ENCODE measurements around the gene SCYL3.
"Not testable (repeated sequence)": the region's sequence is repeated elsewhere in the genome, so short reads cannot be mapped to it uniquely, and the experiment has no call there.

Gene SCYL3

GRCh38 chr1:169893645-169894423 lies at the start of gene SCYL3:
Gene SCYL3 (minus strand): TSS chr1:169893896. CDS start chr1:169888840, 5,056 bp downstream.
- DNase-seq (ENCODE audit: low read depth, low spot score), result peak; percentile 93

GRCh38 chr1:169941982-169942830 lies 48.5 kb upstream of the SCYL3 start:
- DNase-seq (ENCODE audit: low read depth, low spot score), result no peak

GRCh38 chr1:169933984-169934725 lies 40.5 kb upstream of the SCYL3 start:
- no peak for DNase-seq (ENCODE audit: low read depth, low spot score)

DNA sequence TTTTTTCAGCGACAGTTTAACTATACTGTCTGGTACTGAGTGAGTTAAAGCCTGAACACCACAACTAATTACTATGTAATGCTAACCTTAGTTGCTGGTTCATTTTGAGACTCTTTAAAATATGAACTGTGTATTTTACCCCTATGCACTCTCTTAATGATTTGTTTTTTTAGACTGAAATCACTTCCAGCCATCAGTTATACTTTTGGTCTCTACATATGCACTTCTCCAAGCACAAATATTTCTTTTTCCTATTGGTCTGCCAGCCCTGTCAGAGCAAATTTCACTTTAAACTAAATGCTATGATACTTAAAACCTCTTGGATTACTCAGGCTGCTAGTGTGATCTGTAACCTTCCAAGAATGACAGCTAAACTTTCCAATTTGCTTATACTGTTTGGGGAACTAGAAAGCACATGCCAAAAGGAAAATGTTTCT lies 38.1 kb upstream of the SCYL3 start:
- no peak for DNase-seq (ENCODE audit: low read depth, low spot score)

DNA sequence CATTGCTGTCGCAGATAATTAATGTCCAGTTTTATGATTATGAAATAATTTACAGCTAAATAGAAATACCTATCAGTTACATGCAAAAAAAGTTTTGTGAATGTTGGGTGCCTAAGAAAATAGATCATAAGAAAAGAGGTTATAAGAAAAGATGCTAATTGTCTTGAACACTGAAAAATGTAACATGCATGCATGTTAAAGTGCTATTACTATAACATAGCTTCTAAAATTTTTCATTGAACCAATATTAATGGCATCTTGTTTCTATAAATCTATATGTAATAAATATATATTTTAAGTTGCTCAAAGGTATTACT lies 35.5 kb upstream of the SCYL3 start:
- DNase-seq (ENCODE audit: low read depth, low spot score), result no peak

GRCh38 chr1:169928438-169929209 lies 34.9 kb upstream of the SCYL3 start:
- no peak for DNase-seq (ENCODE audit: low read depth, low spot score)

GRCh38 chr1:169925505-169926482 lies 32.1 kb upstream of the SCYL3 start:
- no peak for DNase-seq (ENCODE audit: low read depth, low spot score)

DNA sequence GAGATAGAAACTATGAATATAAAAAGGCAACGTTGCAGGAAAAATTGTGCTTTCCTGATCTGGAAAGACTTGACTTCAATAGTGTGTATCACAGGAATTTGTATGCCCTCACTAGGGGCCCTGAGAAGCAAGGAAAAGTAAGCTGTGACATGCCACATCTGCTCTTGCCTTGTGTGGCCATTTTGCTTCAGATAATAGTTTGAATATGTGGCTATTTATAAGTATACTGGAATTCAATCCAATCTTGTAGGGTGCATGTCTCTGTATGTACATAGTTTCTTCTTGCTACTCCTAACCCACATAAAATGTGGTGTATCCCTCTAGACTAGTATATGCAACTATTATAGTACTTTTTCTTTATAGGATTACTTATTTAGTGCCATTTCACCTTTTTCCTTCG lies 31.1 kb upstream of the SCYL3 start:
- DNase-seq (ENCODE audit: low read depth, low spot score), result no peak

GRCh38 chr1:169924063-169924462 lies 30.4 kb upstream of the SCYL3 start:
- DNase-seq (ENCODE audit: low read depth, low spot score), result no peak

GRCh38 chr1:169921080-169921479 lies 27.4 kb upstream of the SCYL3 start:
- DNase-seq (ENCODE audit: low read depth, low spot score), result no peak

GRCh38 chr1:169918927-169919326 lies 25.2 kb upstream of the SCYL3 start:
- no peak for DNase-seq (ENCODE audit: low read depth, low spot score)

DNA sequence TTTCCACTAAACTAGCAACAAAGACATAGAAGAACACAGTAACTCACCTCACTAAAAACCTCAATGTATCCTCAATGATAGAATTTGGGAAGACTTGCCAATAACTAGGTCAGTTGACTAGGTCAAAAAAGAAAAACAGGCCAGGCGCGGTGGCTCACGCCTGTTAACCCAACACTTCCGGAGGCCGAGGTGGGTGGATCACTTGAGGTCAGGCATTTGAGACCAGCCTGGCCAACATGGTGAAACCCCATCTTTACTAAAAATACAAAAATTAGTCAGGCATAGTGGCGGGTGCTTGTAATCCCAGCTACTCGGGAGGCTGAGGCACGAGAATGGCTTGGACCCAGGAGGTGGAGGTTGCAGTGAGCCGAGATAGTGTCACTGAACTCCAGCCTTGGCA lies 24.5 kb upstream of the SCYL3 start:
- not testable (repeated sequence) for DNase-seq (ENCODE audit: low read depth, low spot score)

GRCh38 chr1:169915150-169915549 lies 21.5 kb upstream of the SCYL3 start:
- DNase-seq (ENCODE audit: low read depth, low spot score), result no peak

- DNase-seq (ENCODE audit: low read depth, low spot score), result no peak
Measured at GRCh38 chr1:169914531-169914930, 20.8 kb upstream of the SCYL3 start.

DNA sequence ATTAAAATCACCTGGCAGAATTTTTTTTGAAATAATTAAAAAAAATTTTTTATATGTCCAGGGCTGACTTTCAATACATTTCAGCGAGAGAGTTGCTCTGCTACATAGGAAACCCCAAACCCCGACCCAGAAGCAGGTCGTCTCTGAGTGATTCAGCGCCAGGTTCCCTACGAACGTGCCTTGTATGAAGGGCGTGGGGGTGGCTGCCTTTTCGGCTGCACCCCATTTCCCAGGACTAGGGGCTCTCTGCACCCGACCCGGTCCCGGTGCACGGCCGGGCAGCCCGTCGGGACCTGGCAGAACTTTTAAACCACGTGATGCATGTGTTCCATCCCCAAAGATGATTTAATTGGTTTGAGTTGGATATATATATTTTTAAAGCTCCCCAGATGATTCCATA lies 15.8 kb upstream of the SCYL3 start:
- no peak for DNase-seq (ENCODE audit: low read depth, low spot score)

- no peak for DNase-seq (ENCODE audit: low read depth, low spot score)
Measured at GRCh38 chr1:169906938-169907337, 13.2 kb upstream of the SCYL3 start.

DNA sequence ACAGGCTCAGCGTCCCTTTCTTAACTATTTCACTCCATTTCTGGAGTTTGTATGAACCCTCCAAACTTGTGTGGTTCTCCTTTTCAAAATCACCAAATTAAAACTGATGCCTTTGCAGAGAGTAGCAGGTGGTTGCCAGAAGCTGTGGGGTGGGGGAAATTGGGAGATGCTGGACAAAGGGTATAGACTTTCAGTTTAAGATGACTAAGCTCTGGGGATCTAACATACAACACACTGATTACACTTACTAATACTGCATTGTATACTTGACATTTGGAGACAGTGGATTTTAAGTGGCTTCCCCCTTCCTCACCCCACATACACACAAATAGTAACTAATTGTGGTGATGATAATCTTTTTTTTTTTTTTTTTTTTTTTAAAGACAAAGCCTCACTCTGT lies 11.1 kb upstream of the SCYL3 start:
- no peak for DNase-seq (ENCODE audit: low read depth, low spot score)

DNA sequence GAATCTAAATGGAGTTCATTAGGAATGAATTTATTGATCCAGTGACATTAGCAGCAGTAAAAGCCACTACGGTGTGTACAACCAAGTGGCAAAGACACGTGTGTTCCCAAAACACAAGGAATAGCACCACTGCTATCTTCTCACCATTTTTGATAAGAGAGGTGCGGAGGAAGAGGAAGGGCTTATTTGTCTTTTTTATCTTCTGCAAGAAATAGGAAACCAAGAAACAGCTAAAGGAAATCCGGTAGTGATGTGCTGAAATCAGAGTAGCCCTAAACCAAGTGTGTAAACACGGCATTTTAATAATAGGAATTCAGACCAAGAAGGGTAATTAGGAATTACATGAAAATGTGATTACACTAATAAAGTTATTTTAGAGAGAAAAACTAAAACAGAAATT lies 9.1 kb upstream of the SCYL3 start:
- DNase-seq (ENCODE audit: low read depth, low spot score), result no peak

DNA sequence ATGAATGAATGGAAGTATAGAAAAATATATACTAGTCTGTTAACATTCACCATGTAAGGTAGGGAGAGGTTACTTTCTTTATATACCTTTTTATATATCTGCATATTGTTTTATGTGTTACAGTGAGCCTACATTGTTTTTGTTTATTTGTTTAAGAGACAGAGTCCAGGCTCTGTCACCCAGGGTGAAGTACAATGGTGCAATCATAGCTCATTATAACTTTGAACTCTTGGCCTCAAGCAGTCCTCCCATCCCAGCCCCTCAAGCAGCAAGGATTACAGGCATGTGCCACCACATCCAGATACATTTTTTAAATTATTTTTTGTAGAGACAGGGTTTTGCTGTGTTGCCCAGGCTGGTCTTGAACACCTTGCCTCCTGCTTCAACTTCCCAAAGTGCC lies 7.4 kb upstream of the SCYL3 start:
- no peak for DNase-seq (ENCODE audit: low read depth, low spot score)

- no peak for DNase-seq (ENCODE audit: low read depth, low spot score)
Measured at GRCh38 chr1:169900571-169900970, 6.9 kb upstream of the SCYL3 start.

Data from brain pericyte (primary cell).